ENCODE measurements around the gene UGT1A5. TPM values are rescaled to one million over a fixed set of nuclear protein-coding genes. Genes with fewer than 3 reads are reported as not detected.

The UGT1A5 gene
- total and polyA plus RNA-seq, 2 experiments from 2014 or later, result not detected

DNA sequence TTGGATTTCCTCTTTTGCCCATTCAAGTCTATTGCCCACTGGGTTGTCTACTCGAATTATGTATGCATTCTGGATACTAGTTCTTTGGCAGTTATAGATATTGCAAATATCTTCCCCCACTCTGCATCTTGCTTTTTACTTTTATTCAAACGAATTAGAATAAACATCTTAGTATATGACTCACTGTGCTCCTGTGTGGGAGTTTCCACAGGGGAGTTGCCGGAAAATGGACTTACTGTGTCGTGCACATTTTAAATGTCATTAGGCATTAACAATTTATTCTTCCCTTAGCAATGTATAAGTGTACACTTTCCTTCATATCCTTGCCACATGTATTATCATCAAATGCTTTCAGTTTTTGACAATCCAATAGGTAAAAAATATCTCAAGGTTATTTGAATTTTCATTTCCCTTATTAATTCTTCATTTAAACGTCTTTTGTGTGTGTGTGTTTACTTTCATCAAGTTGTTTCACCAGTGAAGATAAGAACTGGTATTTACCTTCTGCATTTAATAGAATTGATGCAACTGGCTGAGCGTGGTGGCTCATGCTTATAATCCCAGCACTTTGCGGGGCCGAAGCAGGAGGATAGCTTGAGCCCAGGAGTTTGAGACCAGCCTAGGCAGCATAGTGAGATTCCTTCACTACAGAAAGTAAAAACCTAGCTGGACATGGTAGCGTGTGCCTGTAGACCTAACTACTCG is 4.6 kb upstream of the UGT1A5 start:
- Histone ChIP-seq H3K4me1 (ENCODE audit: insufficient read depth) (no peaks in the 10 kb centered on the region), H3K36me3 (ENCODE audit: insufficient read depth) (no peaks in the 10 kb centered on the region), H3K4me2 (no peak overlapping the region), H3K79me2 (replicated peaks; ENCODE audit: insufficient read depth) (no peaks in the 10 kb centered on the region), H3K27me3 (ENCODE audit: insufficient read depth) (no peaks in the 10 kb centered on the region), H3K9me2 (ENCODE audit: insufficient read depth) (peaks cover 5% of the 10 kb centered on the region; the same call in 1 of the 2 replicates), H2AFZ (no peak overlapping the region), H3F3A (replicated peaks; ENCODE audit: low read depth) (no peaks in the 10 kb centered on the region), H3K4me3 (no peak overlapping the region), H3K27ac (ENCODE audit: low read depth) (no peak overlapping the region), H4K20me1 (replicated peaks; ENCODE audit: insufficient read depth) (no peaks in the 10 kb centered on the region)
- TF ChIP-seq, protein P1, sequence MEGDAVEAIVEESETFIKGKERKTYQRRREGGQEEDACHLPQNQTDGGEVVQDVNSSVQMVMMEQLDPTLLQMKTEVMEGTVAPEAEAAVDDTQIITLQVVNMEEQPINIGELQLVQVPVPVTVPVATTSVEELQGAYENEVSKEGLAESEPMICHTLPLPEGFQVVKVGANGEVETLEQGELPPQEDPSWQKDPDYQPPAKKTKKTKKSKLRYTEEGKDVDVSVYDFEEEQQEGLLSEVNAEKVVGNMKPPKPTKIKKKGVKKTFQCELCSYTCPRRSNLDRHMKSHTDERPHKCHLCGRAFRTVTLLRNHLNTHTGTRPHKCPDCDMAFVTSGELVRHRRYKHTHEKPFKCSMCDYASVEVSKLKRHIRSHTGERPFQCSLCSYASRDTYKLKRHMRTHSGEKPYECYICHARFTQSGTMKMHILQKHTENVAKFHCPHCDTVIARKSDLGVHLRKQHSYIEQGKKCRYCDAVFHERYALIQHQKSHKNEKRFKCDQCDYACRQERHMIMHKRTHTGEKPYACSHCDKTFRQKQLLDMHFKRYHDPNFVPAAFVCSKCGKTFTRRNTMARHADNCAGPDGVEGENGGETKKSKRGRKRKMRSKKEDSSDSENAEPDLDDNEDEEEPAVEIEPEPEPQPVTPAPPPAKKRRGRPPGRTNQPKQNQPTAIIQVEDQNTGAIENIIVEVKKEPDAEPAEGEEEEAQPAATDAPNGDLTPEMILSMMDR (conservative IDR thresholded peaks at IDR 0.05; ENCODE audit: low read depth in 2 of 2), result no peak
- TF ChIP-seq EZH2 (IDR thresholded peaks at IDR 0.05; ENCODE audit: low read depth, unreplicated experiment) (no peak), NANOG (IDR thresholded peaks at IDR 0.05; ENCODE audit: borderline replicate concordance) (no peak), JUNB (IDR thresholded peaks at IDR 0.05; ENCODE audit: unreplicated experiment) (no peak), STAT1 (IDR thresholded peaks at IDR 0.05; ENCODE audit: unreplicated experiment) (no peak), ZNF331 (CRISPR knock-in tag; IDR thresholded peaks at IDR 0.05; ENCODE audit: low read depth) (no peak), CREB1 (CRISPR knock-in tag; IDR thresholded peaks at IDR 0.05; ENCODE audit: low read depth) (no peak), EZH2phosphoT487 (IDR thresholded peaks at IDR 0.05; ENCODE audit: unreplicated experiment) (no peak)
- TF ChIP-seq, protein P2, sequence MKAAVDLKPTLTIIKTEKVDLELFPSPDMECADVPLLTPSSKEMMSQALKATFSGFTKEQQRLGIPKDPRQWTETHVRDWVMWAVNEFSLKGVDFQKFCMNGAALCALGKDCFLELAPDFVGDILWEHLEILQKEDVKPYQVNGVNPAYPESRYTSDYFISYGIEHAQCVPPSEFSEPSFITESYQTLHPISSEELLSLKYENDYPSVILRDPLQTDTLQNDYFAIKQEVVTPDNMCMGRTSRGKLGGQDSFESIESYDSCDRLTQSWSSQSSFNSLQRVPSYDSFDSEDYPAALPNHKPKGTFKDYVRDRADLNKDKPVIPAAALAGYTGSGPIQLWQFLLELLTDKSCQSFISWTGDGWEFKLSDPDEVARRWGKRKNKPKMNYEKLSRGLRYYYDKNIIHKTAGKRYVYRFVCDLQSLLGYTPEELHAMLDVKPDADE (IDR thresholded peaks at IDR 0.05), result no peak
- TF ChIP-seq, protein P3, sequence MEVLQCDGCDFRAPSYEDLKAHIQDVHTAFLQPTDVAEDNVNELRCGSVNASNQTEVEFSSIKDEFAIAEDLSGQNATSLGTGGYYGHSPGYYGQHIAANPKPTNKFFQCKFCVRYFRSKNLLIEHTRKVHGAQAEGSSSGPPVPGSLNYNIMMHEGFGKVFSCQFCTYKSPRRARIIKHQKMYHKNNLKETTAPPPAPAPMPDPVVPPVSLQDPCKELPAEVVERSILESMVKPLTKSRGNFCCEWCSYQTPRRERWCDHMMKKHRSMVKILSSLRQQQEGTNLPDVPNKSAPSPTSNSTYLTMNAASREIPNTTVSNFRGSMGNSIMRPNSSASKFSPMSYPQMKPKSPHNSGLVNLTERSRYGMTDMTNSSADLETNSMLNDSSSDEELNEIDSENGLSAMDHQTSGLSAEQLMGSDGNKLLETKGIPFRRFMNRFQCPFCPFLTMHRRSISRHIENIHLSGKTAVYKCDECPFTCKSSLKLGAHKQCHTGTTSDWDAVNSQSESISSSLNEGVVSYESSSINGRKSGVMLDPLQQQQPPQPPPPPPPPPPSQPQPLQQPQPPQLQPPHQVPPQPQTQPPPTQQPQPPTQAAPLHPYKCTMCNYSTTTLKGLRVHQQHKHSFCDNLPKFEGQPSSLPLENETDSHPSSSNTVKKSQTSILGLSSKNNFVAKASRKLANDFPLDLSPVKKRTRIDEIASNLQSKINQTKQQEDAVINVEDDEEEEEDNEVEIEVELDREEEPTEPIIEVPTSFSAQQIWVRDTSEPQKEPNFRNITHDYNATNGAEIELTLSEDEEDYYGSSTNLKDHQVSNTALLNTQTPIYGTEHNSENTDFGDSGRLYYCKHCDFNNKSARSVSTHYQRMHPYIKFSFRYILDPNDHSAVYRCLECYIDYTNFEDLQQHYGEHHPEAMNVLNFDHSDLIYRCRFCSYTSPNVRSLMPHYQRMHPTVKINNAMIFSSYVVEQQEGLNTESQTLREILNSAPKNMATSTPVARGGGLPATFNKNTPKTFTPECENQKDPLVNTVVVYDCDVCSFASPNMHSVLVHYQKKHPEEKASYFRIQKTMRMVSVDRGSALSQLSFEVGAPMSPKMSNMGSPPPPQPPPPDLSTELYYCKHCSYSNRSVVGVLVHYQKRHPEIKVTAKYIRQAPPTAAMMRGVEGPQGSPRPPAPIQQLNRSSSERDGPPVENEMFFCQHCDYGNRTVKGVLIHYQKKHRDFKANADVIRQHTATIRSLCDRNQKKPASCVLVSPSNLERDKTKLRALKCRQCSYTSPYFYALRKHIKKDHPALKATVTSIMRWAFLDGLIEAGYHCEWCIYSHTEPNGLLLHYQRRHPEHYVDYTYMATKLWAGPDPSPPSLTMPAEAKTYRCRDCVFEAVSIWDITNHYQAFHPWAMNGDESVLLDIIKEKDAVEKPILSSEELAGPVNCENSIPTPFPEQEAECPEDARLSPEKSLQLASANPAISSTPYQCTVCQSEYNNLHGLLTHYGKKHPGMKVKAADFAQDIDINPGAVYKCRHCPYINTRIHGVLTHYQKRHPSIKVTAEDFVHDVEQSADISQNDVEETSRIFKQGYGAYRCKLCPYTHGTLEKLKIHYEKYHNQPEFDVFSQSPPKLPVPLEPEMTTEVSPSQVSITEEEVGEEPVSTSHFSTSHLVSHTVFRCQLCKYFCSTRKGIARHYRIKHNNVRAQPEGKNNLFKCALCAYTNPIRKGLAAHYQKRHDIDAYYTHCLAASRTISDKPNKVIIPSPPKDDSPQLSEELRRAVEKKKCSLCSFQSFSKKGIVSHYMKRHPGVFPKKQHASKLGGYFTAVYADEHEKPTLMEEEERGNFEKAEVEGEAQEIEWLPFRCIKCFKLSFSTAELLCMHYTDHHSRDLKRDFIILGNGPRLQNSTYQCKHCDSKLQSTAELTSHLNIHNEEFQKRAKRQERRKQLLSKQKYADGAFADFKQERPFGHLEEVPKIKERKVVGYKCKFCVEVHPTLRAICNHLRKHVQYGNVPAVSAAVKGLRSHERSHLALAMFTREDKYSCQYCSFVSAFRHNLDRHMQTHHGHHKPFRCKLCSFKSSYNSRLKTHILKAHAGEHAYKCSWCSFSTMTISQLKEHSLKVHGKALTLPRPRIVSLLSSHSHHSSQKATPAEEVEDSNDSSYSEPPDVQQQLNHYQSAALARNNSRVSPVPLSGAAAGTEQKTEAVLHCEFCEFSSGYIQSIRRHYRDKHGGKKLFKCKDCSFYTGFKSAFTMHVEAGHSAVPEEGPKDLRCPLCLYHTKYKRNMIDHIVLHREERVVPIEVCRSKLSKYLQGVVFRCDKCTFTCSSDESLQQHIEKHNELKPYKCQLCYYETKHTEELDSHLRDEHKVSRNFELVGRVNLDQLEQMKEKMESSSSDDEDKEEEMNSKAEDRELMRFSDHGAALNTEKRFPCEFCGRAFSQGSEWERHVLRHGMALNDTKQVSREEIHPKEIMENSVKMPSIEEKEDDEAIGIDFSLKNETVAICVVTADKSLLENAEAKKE (CRISPR knock-in tag; IDR thresholded peaks at IDR 0.05), result no peak
- H3K36me3 Mint-ChIP-seq (ENCODE audit: low read depth), result no peaks in the 10 kb centered on the region
- peaks cover 4% of the 10 kb centered on the region; the same call in 1 of the 3 replicates for H3K4me1 Mint-ChIP-seq
- no peak for DNase-seq (ENCODE audit: low spot score)
- peaks cover 8% of the 10 kb centered on the region for H3K27me3 Mint-ChIP-seq (ENCODE audit: insufficient read depth, low read depth, poor library complexity)
- H3K4me3 Mint-ChIP-seq, result no peak overlapping the region
- no peak for ATAC-seq
- H3K27ac Mint-ChIP-seq, result no peak overlapping the region
- no peaks in the 10 kb centered on the region; the same call in 2 of the 3 replicates for H3K9me3 Mint-ChIP-seq

All from GM23338 (cell line).